GM23248 (cell line): ENCODE results near the gene GLS.

ENCODE experiments used
- EZH2 ChIP-seq: fragments of 200-600 bp; sonication (generic); IDR thresholded peaks from 2 replicates; pipeline ENCODE4 v1.6.1; 2018; ENCODE audit warnings: antibody characterized with exemption, mild to moderate bottlenecking; ENCODE audit not compliant: insufficient read depth, poor library complexity, severe bottlenecking
- EZH2phosphoT487 ChIP-seq: fragments of 200-600 bp; sonication (generic); IDR thresholded peaks from 2 replicates; pipeline ENCODE4 v1.6.1; 2018; ENCODE audit warnings: antibody characterized with exemption, moderate library complexity, mild to moderate bottlenecking, low read depth; ENCODE audit not compliant: insufficient read depth

GRCh38 chr2:190910341-190911136, 29.9 kb downstream of the GLS start:
- TF ChIP-seq EZH2 (no peak), EZH2phosphoT487 (no peak)
